CD4-positive, alpha-beta T cell (primary cell): ENCODE measurements around the gene ZNF396. TPM values are rescaled to one million over a fixed set of nuclear protein-coding genes. Genes with fewer than 3 reads are reported as not detected.

ENCODE experiments used
- ATAC-seq: fragments of 200-7000 bp; cut with Tn5 transposase; one replicate; pipeline ENCODE4 v1.10.0; 2022; ENCODE audit warnings: mild to moderate bottlenecking; ENCODE audit not compliant: poor library complexity
- CTCF ChIA-PET: fragments of 350-600 bp; sonication (Branson Sonifier 250); formaldehyde crosslinking; loops from one replicate; lab custom pipeline; 2021; ENCODE audit warnings: antibody characterized with exemption, inconsistent platforms; lab: Charles Lee
- POLR2A ChIA-PET: fragments of 350-600 bp; sonication (Branson Sonifier 250); formaldehyde crosslinking; loops from one replicate; lab custom pipeline; 2021; ENCODE audit warnings: antibody characterized with exemption, inconsistent platforms; lab: Charles Lee
- DNase-seq, 14 experiments: peaks; one replicate each; pipeline ENCODE4 v3.0.0-alpha.2; 2013 to 2020; ENCODE audit warnings: mixed read lengths in 2 of 14
- H3K27ac ChIP-seq, 2 donors: one replicate each; pipeline versions ENCODE4 v1.5.1 to v1.7.0; 2013; ENCODE audit warnings: low read length in 2 of 2, low read depth in 1 of 2, mild to moderate bottlenecking in 1 of 2
- H3K27me3 ChIP-seq, 2 experiments: 1 replicate in 1 of 2; 2 replicates in 1 of 2; pipeline versions ENCODE4 v1.6.1 to v1.7.0; 2013; ENCODE audit warnings: low read length in 2 of 2, control low read depth in 1 of 2, mild to moderate bottlenecking in 1 of 2, moderate library complexity in 1 of 2; ENCODE audit not compliant: insufficient read depth in 2 of 2, control insufficient read depth in 1 of 2
- H3K36me3 ChIP-seq: one replicate; pipeline ENCODE4 v1.6.1; 2013; ENCODE audit warnings: low read length, control low read depth; ENCODE audit not compliant: insufficient read depth
- H3K4me1 ChIP-seq: one replicate; pipeline ENCODE4 v1.6.1; 2013; ENCODE audit warnings: low read length, control low read depth; ENCODE audit not compliant: insufficient read depth
- H3K4me3 ChIP-seq: one replicate; pipeline ENCODE4 v1.5.1; 2013; ENCODE audit warnings: mild to moderate bottlenecking, low read length, moderate library complexity
- H3K9me3 ChIP-seq, 2 experiments: 1 replicate in 1 of 2; 2 replicates in 1 of 2; pipeline versions ENCODE4 v1.6.1 to v1.7.0; 2013; ENCODE audit warnings: low read length in 2 of 2, mild to moderate bottlenecking in 2 of 2, control low read depth in 1 of 2, moderate library complexity in 1 of 2; ENCODE audit not compliant: control insufficient read depth in 1 of 2, insufficient read depth in 1 of 2
- H3K27ac Mint-ChIP-seq: one replicate; pipeline ENCODE4 v1.8.0; 2020; ENCODE audit warnings: mixed read lengths
- H3K27me3 Mint-ChIP-seq: one replicate; pipeline ENCODE4 v1.8.0; 2021; ENCODE audit warnings: mixed read lengths
- H3K36me3 Mint-ChIP-seq: one replicate; pipeline ENCODE4 v1.8.0; 2021; ENCODE audit warnings: low read depth, mixed read lengths
- H3K4me1 Mint-ChIP-seq: one replicate; pipeline ENCODE4 v1.8.0; 2021; ENCODE audit warnings: low read depth, mixed read lengths
- H3K4me3 Mint-ChIP-seq: one replicate; pipeline ENCODE4 v1.8.0; 2020; ENCODE audit warnings: mild to moderate bottlenecking, mixed read lengths
- H3K9me3 Mint-ChIP-seq: one replicate; pipeline ENCODE4 v1.8.0; 2020; ENCODE audit warnings: mixed read lengths
- intact Hi-C, 2 experiments: fragments of 100-400 bp; cut with DNase I in 1 of 2; cut with micrococcal nuclease in 1 of 2; formaldehyde crosslinking; loops; one replicate each; pipeline versions ENCODE4 v1.15.1 to v1.9.0; 2023 to 2025; cut with DNase I, micrococcal nuclease
- total RNA-seq, 174 experiments: library from RNA in 2 of 174; stranded (reverse) in 2 of 174; gene quantifications; one replicate each; pipeline ENCODE4 v1.2.3 and lab custom pipeline; 2021 to 2026
- TF ChIP-seq, protein P1 (sequence below): fragments of 200-600 bp; IDR thresholded peaks from one replicate; pipeline ENCODE4 v1.8.0; 2022; ENCODE audit warnings: antibody characterized with exemption, mild to moderate bottlenecking

Gene ZNF396
- total RNA-seq, 2 experiments from 2014 or later = 0.25 to 0.28 TPM

GRCh38 chr18:35383136-35383535 lies 6.0 kb upstream of the ZNF396 start:
- H3K36me3 ChIP-seq = no peaks in the 10 kb centered on the region
- no peaks in the 10 kb centered on the region for H3K9me3 ChIP-seq
- no peak overlapping the region for H3K4me3 Mint-ChIP-seq
- intact Hi-C loops = loop anchor here in 1 of 2 experiments (10.0 kb wide), 1 partner anchor 902 kb away; no protein-coding TSS in a partner anchor
- H3K27me3 ChIP-seq = peaks cover 0 to 4% of the 10 kb centered on the region in 2 experiments
- peaks cover 5% of the 10 kb centered on the region for H3K4me1 ChIP-seq
- no peaks in the 10 kb centered on the region for H3K9me3 Mint-ChIP-seq
- H3K36me3 Mint-ChIP-seq = no peaks in the 10 kb centered on the region
- CTCF ChIA-PET = no interaction called here
- no peak overlapping the region for H3K27ac Mint-ChIP-seq
- POLR2A ChIA-PET = no interaction called here
- peaks cover 12% of the 10 kb centered on the region for H3K27me3 Mint-ChIP-seq
- no peak for DNase-seq
- H3K4me3 ChIP-seq = no peak overlapping the region
- H3K4me1 Mint-ChIP-seq = peaks cover 7% of the 10 kb centered on the region
- TF ChIP-seq, protein P1, sequence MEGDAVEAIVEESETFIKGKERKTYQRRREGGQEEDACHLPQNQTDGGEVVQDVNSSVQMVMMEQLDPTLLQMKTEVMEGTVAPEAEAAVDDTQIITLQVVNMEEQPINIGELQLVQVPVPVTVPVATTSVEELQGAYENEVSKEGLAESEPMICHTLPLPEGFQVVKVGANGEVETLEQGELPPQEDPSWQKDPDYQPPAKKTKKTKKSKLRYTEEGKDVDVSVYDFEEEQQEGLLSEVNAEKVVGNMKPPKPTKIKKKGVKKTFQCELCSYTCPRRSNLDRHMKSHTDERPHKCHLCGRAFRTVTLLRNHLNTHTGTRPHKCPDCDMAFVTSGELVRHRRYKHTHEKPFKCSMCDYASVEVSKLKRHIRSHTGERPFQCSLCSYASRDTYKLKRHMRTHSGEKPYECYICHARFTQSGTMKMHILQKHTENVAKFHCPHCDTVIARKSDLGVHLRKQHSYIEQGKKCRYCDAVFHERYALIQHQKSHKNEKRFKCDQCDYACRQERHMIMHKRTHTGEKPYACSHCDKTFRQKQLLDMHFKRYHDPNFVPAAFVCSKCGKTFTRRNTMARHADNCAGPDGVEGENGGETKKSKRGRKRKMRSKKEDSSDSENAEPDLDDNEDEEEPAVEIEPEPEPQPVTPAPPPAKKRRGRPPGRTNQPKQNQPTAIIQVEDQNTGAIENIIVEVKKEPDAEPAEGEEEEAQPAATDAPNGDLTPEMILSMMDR = no peak
- ATAC-seq = no peak
- H3K27ac ChIP-seq = no peak overlapping the region

DNA sequence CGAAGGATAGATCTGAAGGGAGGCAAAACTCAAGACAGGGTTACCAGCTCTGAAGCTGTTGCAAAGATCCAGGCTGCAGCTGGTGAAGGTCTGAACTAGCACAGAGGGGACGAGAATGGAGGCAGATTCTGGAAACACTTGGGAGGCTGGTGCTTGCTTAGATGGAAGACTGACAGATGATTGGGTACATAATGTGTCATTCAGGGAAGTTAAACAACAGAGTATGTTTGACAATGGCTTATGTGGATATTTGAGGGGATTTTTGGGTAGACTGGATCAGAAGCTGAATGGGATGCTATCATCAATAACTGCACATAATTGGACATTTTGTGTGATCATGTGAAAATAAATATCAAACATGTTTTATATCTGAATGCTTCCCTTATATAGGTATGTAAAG lies 2.3 kb upstream of the ZNF396 start:
- Histone ChIP-seq H3K4me3 (no peak overlapping the region), H3K36me3 (no peaks in the 10 kb centered on the region), H3K4me1 (peaks cover 14% of the 10 kb centered on the region), H3K27ac (no peak overlapping the region), H3K27me3 (no peaks in the 10 kb centered on the region), H3K9me3 (no peaks in the 10 kb centered on the region)
- peaks cover 4% of the 10 kb centered on the region for H3K27me3 Mint-ChIP-seq
- H3K27ac Mint-ChIP-seq = no peak overlapping the region
- intact Hi-C loops = no loop called here
- peak overlapping the region; percentile 63 for H3K4me3 Mint-ChIP-seq
- no peak for ATAC-seq
- ChIA-PET POLR2A (no interaction called here), CTCF (no interaction called here)
- TF ChIP-seq, protein P1 = no peak
- no peaks in the 10 kb centered on the region for H3K36me3 Mint-ChIP-seq
- no peak for DNase-seq
- H3K9me3 Mint-ChIP-seq = no peaks in the 10 kb centered on the region
- H3K4me1 Mint-ChIP-seq = peaks cover 7% of the 10 kb centered on the region

GRCh38 chr18:35378574-35378896 lies 1.4 kb upstream of the ZNF396 start:
- DNase-seq = peak in 2 of 14 experiments; percentile 10 to 11
- ChIA-PET POLR2A (no interaction called here), CTCF (no interaction called here)
- Histone ChIP-seq H3K27ac (no peak overlapping the region), H3K9me3 (no peaks in the 10 kb centered on the region), H3K4me3 (no peak overlapping the region), H3K4me1 (peaks cover 14% of the 10 kb centered on the region), H3K36me3 (no peaks in the 10 kb centered on the region), H3K27me3 (no peaks in the 10 kb centered on the region)
- H3K27ac Mint-ChIP-seq = no peak overlapping the region
- no peak for ATAC-seq
- peaks cover 7% of the 10 kb centered on the region for H3K4me1 Mint-ChIP-seq
- H3K27me3 Mint-ChIP-seq = no peaks in the 10 kb centered on the region
- intact Hi-C loops = no loop called here
- H3K9me3 Mint-ChIP-seq = no peaks in the 10 kb centered on the region
- H3K4me3 Mint-ChIP-seq = peak overlapping the region; percentile 61
- TF ChIP-seq, protein P1 = no peak
- H3K36me3 Mint-ChIP-seq = no peaks in the 10 kb centered on the region
